GM21717 (cell line): ENCODE results near the gene MMP21.
A peak's percentile ranks its signal among the peaks of the same experiment; 100 is the strongest.

Experiments
- ATAC-seq: cut with Tn5 transposase; IDR thresholded peaks from one replicate; pipeline ENCODE4 v1.9.1; 2021; ENCODE audit warnings: mild to moderate bottlenecking, moderate library complexity; ENCODE audit not compliant: unreplicated experiment

The MMP21 gene

DNA sequence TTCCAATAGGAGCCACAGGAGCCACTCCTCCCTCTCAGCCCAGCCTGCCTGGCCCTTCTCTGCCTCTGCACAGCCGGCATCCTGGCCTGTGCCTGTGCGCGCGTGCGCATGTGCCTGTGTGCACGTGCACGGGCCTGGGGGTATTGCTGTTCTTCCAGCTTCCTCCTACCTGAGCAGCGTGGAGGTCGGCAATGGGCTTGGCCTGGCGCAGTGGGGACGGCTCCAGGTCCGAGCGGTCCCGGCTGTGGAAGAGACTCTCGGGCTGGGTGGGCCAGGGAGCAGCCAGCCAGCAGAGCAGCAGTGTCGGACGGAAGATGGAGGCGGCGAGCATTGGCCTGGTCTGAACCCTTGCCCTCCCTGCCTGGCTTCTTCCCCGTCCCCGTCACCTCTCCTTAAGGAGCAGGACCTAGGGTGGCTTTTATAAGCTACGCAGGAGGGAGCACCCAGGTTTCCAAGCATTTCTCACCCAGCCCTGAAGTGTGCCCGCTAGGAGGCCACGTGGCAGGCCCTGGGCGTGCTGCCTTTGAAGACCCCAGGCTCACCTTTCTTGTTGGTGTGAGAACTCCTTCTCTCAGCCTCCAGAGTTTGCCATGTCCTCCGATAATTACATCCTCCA is at the start of gene MMP21:
Gene MMP21, minus strand, starts transcription at position 331 of the 616 bp plus-strand sequence. Its CDS starts 0 bp downstream, at position 331.
- no peak for ATAC-seq

GRCh38 chr10:125824736-125825135 is 49.1 kb upstream of the MMP21 start:
- ATAC-seq = no peak

DNA sequence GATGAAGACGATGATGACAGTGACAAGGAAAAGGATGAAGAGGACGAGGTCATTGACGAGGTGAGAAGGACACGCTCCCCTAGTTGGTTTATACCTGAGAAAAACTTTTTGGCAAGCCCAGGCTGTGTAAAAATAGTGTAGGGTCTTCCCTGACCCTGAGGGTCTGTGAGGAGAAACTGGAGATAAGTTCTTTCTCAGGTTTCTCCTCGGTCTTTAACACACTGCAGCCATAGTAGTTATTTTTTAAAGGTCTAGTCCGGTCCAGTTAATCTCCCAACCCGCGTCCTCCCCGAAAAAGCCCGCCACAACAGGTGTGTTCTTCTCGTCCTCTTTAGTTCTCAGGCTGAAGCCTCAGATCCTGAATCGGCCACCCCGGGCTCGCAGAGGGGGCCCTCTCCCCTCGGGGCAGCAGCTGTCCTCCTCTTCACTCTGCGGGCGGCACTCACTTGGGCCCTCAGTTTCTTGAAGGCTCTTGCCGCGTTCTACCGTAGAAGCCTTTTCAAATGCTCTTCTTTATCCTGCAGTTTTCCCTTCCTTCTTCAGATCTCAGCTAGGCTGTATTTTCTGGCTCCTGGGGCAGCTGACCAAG is 48.1 kb upstream of the MMP21 start:
- ATAC-seq = no peak

- ATAC-seq = peak; percentile 72
Measured at GRCh38 chr10:125822878-125823662, 47.4 kb upstream of the MMP21 start, which contains the start of the genes BCCIP and UROS. Gene BCCIP (plus strand): TSS chr10:125823546. CDS start chr10:125823558, 12 bp downstream. Gene UROS (minus strand): TSS chr10:125823258. CDS start chr10:125816499, 6,759 bp downstream.

DNA sequence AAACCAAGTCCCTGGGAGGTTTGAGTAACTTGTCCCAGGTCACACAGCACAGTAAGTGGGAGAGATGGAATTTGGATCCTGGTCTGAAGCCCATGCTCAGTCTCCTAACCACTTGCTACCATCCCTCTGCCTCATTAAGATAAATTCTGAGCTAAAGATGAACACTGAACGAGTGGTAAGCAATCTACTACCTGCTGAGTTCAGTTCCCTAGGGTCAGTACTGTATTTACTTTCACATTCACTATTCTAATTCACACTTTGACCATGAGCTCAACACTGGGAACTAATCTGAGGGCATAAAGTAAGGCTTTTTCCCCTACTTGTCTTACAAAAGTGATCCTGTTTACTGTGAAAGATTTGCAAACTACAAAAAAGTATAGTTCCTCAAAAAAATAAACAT is 45.1 kb upstream of the MMP21 start:
- ATAC-seq = peak; percentile 48

- no peak for ATAC-seq
Measured at GRCh38 chr10:125817337-125817946, 41.8 kb upstream of the MMP21 start.

DNA sequence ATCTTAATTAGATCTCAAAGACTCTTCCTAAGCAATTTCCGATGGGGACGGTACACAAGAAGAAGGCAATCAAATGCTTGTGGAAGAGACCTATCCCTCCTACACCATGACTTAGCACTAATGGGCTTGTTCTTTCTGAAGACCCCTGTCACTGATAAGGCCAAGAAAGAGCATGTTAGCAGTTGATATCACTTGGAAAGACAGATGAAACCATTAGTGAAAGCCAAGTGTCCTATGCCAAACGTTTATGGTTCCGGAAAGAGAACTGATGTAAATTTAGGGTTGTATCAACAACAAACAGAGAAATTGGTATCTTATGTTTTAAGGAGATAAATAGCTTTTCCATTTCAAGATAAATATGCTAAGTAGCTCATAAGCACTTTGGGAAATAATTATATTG is 40.9 kb upstream of the MMP21 start:
- no peak for ATAC-seq

- no peak for ATAC-seq
Measured at GRCh38 chr10:125815764-125816163, 40.1 kb upstream of the MMP21 start.

GRCh38 chr10:125812128-125812750 is 36.6 kb upstream of the MMP21 start:
- ATAC-seq = no peak

DNA sequence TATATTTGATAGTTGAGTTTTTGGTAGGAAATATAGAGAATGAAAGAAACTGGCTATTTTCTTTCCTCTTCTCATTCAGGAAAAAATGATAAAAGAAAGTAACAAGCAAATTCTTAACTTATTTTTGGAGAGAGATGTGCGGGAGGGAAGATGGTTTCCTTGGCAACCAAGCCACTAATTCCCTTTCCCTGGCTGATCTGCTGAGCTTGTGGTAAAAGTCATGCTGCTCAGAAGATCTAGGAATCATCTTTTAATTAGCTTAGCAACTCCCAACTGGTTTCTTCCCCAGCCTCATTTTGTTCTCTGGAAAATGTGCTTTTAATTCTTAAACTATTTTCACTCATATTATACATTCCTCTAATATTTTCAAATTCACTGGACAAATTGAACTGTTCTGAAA is 35.6 kb upstream of the MMP21 start:
- ATAC-seq = no peak

- no peak for ATAC-seq
Measured at GRCh38 chr10:125808047-125808446, 32.4 kb upstream of the MMP21 start.

DNA sequence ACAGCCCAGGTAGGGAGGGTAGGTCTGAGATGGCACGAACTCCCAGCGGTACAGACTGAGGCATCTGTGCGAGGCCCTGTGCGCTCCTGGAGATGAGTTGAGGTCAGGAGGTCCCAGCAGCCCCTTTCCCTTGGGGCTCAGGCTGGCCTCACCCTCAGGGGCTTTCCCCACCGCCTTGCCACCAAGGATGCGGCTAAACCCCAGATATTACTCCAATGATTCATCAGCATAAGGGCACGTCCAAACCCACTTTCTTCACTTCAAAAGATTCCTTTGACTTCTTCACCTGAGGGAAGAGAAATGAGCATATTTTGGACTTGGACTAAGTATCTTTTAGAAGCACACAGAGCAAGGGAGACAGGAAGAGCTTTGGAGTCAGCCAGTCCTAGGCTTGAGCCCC is 27.1 kb upstream of the MMP21 start:
- ATAC-seq = no peak

GRCh38 chr10:125802131-125802530 is 26.5 kb upstream of the MMP21 start:
- ATAC-seq = no peak

DNA sequence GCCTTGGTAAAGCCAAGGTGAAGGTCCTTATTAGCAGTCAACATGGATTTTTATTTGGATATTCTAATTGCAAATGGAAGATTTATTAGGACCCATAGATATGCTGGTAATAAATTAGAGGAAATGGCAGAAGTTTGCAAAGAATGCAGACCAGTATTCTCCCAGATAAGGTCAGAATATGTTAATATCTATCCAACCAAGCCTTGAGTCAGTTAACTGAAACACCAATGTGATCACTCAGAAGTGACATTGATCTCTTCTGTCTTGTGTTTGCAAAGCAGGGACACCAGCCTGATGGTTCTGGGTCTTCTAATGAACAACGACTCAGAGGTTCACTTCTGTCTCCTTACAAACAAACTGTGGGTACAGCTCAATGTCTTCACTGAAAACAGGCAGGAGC is 26.0 kb upstream of the MMP21 start:
- ATAC-seq = no peak

DNA sequence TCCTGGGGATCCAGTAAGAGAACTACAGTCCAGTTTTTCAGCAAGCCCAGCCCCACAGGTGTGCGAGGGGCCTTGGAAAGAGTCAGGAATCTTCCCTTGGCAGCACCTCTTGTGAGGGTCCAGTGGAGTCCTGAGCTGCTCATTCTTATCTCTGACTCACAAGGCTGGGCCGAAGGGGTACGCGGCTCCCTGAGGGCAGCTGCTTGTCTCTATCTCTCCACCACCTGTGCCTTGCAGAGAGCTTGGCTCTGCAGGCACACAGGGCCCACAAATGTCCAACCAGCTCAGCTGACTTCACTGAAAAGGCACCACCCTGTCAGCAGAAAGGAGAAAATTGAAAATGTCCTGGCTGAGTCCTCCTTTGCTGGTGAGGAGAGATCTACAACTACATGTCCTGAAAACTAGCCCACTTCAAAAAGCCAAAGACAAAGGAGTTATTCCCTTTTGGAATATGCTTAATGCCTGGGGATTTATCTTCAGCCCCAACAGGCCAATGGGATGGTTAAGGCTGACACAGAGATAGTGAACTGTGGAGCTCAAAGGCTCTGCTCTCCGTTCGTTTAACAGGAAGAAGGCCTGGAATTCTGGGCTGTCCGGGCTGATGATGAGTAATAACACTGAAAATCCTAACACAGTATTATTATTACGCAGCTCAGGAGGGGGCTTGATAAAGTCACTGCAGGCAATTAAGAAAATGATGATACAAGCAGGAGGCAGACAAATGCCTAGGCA is 24.0 kb upstream of the MMP21 start:
- no peak for ATAC-seq

DNA sequence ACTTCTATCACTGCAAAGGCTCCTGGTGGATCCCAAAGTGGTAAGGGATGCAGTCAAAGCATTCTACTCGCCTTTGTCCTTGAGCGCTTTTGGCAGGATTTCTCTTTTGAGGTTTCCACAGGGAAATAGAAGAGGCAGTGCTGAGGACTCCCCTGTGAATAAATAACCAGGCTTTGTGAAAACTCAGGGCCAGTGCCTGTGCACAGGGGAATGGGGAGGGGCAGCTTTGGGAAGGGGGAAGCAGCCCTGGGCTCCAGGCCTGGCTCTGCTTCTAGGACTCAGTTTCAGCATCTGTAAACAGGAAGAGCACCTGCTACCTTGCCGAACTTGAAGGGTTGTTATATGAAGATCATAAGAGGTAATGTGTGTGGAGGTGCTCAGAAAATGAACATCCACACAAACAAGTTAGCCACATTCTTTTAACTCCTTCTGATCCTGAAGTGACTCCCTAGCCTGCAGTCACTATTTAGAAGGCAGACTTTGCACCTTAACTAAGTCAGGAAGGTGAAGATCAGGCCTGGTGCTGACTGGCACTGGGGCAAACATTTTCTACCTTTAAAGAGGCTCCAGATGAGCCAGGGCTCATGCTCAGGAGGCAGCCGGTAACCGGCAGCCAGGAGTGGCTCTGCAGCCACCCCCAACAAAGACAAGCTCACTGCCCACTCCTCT is 22.5 kb upstream of the MMP21 start:
- ATAC-seq = no peak

DNA sequence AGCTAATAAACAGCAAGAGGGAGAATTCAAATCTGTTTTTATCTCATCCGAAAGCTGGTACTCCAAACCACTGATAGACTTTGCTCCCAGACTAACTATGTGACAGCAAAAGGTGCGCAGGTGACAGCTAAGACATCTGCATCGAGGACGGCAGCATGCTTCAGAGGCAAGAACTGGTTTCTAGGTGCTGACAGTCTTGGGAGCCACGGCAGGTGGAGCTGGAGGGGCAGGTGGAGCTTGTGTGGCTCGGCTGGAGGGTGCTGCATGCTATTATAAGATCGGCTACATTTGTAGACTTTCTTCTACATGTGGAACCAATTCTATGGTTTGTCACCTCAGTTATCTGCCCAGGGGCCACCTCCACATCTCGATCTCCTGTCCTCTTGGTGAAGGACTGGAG is 21.8 kb upstream of the MMP21 start:
- ATAC-seq = no peak

DNA sequence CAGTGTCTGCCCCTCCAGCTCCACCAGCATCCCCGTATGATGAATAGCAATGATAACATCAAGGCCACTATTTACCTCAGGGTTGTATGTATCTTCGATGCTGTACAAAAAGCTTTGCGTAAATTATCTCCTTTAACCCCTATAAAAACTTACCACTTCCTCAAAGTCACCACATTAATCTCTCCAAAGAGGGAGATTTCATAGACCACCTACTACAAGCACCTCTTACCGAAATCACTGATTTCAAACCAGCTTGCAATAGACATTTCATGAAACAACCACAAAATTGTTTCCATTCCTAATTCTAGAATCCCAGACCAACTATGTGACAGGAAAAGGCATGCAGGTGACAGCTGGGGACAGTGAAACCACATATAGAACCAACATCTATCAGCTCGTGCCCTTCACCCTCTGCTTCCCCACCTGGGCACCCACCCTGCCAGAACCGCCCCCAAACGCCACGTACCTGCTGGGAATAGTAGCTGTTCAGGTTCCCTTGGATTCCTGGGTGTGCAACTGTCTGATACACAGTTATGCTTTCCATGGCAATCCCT is 20.1 kb upstream of the MMP21 start:
- ATAC-seq = no peak

DNA sequence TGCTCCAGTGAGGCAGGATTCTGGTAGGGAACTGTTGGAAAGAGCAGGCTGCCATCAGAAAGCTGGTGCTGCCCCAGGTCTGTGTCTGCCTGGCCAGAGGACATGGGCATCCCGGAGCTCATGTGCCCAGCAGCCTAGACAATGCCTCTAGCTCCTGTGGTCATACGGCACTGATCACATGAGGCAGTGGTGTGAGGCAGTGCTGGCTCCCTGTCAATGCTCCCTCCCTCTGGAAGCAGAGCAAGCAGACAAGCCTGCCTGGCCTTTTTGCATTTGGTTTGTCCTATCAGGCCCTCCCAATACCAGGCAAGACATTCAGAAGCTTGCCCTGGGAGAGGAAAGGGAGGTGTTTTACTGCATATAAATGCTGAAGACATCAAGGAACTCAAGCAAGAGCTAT is 19.5 kb upstream of the MMP21 start:
- ATAC-seq = no peak
